Measurements from ENCODE around the gene CPE.

DNA sequence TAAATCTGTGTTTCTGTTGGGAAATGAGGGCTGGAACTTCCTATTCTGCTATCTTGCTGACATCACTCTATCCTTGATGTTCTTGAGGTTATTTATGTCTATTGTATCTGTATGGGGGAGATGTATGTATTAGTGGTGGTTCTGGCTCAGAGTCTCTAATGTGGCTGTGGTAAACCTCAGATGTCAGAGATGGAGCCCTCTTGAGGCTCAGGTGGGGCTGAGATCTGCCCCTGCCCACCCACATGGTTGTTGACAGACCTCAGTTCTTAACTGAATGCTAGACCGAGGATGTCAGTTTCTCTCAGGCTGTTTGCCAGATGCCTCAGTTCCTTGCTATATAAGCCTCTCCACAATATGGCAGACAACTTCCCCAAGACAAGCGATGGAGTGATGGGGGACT, 3.3 kb upstream of the CPE start:
- TF ChIP-seq CTCF (IDR thresholded peaks at IDR 0.05 in 2 of 3, conservative IDR thresholded peaks at IDR 0.05 in 1 of 3; ENCODE audit: borderline replicate concordance in 1 of 3, insufficient read depth in 1 of 3, low read depth in 2 of 3, low read length in 2 of 3), result no peak
- no peak for TF ChIP-seq POLR2AphosphoS5 (IDR thresholded peaks at IDR 0.05; ENCODE audit: low read depth, low read length)
- TF ChIP-seq SRF (IDR thresholded peaks at IDR 0.05; ENCODE audit: low read depth), result no peak
- TF ChIP-seq RAD21 (IDR thresholded peaks at IDR 0.05; ENCODE audit: low read depth), result no peak
- no peak for TF ChIP-seq FOSL1 (IDR thresholded peaks at IDR 0.05; ENCODE audit: low read depth)
- TF ChIP-seq, protein P1, sequence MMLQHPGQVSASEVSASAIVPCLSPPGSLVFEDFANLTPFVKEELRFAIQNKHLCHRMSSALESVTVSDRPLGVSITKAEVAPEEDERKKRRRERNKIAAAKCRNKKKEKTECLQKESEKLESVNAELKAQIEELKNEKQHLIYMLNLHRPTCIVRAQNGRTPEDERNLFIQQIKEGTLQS (IDR thresholded peaks at IDR 0.05), result no peak
- TF ChIP-seq EZH2phosphoT487 (IDR thresholded peaks at IDR 0.05; ENCODE audit: borderline replicate concordance), result no peak
- no peak for TF ChIP-seq EZH2 (IDR thresholded peaks at IDR 0.05)
- TF ChIP-seq JUND (IDR thresholded peaks at IDR 0.05), result no peak
- no peak for TF ChIP-seq EGR1 (IDR thresholded peaks at IDR 0.05; ENCODE audit: low read depth)
- TF ChIP-seq SP1 (IDR thresholded peaks at IDR 0.05; ENCODE audit: low read depth), result no peak

All from HCT116 (cell line).